ENCODE results near the gene PIEZO1.

Gene PIEZO1

GRCh38 chr16:88780142-88781062, 4.6 kb downstream of the PIEZO1 start:
- H3K27ac ChIP-seq, result no peak overlapping the region; the same call in 1 of the 2 replicates
- no peak for TF ChIP-seq ZFX (IDR thresholded peaks at IDR 0.05)
- no peak for TF ChIP-seq CTCF (conservative IDR thresholded peaks at IDR 0.05)

GRCh38 chr16:88779406-88780141, 5.4 kb downstream of the PIEZO1 start:
- TF ChIP-seq ZFX (IDR thresholded peaks at IDR 0.05) (no peak), CTCF (conservative IDR thresholded peaks at IDR 0.05) (no peak)
- no peak overlapping the region for H3K27ac ChIP-seq

- TF ChIP-seq CTCF (conservative IDR thresholded peaks at IDR 0.05) (no peak), ZFX (IDR thresholded peaks at IDR 0.05) (no peak)
- no peak overlapping the region for H3K27ac ChIP-seq
These were observed 6.4 kb downstream of the PIEZO1 start for GRCh38 chr16:88778541-88779065.

GRCh38 chr16:88778271-88778525, 6.8 kb downstream of the PIEZO1 start:
- H3K27ac ChIP-seq, result no peak overlapping the region
- TF ChIP-seq CTCF (conservative IDR thresholded peaks at IDR 0.05), result no peak
- TF ChIP-seq ZFX (IDR thresholded peaks at IDR 0.05), result no peak

- no peak overlapping the region for H3K27ac ChIP-seq
- no peak for TF ChIP-seq CTCF (conservative IDR thresholded peaks at IDR 0.05)
- TF ChIP-seq ZFX (IDR thresholded peaks at IDR 0.05), result no peak
These were observed 7.3 kb downstream of the PIEZO1 start for GRCh38 chr16:88777471-88778270.

- no peak overlapping the region; the same call in 1 of the 2 replicates for H3K27ac ChIP-seq
- TF ChIP-seq CTCF (conservative IDR thresholded peaks at IDR 0.05), result no peak
- TF ChIP-seq ZFX (IDR thresholded peaks at IDR 0.05), result no peak
These were observed 9.2 kb downstream of the PIEZO1 start for GRCh38 chr16:88775825-88776224.

All from C4-2B (cell line).